GM19351 (cell line): ENCODE data around the gene PRPF6.

Experiments used
- ATAC-seq: cut with Tn5 transposase; IDR thresholded peaks from one replicate; pipeline ENCODE4 v1.9.1; 2021; ENCODE audit warnings: mild to moderate bottlenecking, moderate library complexity; ENCODE audit not compliant: unreplicated experiment

PRPF6 gene

DNA sequence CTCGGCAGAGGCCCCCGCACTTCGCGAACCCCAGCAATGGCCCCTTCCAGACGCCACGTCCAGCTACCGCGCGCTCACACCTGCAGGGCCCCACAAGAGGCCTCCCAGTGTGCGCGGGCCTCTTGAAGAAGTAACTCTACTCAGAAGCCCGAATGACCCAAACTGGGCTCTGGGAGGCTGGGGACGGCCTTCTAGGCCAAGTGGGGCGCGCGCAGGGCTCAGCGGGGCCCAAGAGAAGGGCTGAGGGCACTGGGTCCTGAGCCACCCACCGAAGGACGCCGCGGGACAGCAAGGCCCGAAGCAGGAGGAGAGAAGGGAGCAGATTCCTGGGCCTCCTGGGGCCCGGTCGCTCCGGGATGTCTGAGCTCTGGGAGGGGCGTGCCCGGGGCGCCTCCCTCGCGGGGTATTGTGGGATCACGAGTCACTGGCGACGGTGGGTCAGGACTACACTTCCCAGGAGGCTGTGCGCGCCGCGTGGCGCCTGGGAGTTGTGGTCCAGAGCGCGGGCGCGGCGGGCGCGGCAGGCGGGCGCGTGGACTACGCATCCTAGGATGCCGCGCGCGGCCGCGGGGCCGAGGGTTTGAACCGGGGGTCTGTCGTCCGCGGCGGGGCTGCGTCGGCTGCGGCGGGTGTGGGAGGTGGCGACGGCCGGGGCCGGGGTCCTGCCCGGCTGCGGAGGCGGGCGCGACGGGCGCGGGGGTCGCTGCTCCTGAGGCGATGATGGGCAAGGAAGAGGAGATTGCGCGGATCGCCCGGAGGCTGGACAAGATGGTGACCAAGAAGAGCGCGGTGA lies 81.9 kb downstream of the PRPF6 start, which contains the start of gene TCEA2:
Gene TCEA2 (plus strand): TSS at position 603 of the 793 bp plus-strand sequence. CDS start 115 bp downstream, at position 718.
- peak; percentile 76 for ATAC-seq

- ATAC-seq = no peak
Observed at GRCh38 chr20:64063389-64064144, 82.6 kb downstream of the PRPF6 start.

DNA sequence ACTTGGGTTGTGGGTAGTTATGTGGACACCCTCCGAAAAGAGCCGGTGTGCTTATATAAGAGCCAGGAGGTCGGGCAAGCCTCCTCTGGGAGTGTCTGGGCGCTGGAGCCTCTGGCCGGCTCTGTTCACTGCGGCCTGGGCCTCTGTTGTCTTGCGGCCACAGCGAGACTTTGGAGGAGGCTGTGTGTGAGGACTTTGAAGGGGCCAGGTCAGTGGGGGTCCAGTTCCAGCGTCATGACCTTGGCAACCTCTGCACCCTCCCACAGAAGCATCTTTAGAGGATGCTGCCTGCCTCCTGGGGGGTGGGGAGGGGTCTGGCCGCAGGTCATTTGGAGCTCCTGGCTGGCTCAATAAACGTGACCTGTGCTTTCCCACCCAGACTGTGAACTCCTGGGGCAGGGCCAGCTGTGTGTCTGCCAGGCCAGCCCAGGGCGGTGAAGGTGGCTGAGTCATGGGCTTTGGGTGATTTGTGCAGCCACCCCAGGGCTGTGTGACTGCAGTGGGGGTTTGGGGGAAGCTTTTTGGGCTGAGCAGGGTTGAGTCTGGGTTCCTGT lies 83.3 kb downstream of the PRPF6 start:
- no peak for ATAC-seq

DNA sequence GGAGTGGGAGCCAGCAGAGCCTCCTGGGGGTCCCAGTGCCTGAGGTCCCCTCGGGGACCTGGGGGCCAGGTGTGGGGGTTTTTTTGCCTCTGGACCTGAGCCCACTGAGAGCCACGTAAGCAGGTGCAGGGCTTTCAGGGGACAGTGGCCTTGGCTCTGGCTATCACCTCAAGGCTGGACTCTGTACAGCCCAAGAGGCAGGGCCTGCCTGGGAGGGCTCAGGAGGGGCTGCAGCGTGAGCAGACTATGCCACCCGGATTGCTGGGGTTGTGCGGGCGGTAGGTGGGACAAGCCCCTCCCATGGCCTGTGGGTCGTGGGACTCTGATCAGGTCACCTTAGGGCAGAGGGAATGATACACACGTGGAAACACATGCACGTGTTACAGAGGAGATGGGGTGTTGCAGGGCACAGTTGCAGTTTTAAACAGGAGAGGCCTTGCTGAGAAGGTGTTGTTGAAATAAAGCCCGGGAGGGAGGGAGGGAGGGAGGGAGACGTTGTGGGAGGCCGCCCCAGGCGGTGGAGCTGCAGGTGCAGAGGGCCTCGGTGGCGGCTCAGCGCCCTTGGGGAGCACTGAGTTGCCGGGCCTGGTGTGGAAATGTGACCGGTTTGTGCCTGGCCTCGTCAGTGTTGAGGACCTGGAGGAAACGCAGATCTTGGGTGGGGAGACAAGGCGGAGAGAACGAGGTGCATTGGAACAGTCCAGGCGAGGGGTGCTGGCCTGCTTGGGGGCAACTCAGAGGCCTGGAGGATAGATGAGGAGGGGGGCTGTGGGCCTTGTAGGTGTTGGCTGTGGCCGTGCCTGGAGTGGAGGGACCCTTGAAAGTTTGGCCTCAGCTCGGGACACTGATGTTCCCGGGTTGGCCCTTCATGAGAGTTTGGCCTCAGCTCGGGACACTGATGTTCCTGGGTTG lies 84.4 kb downstream of the PRPF6 start:
- ATAC-seq = no peak

GRCh38 chr20:64065974-64066343 lies 85.0 kb downstream of the PRPF6 start:
- peak; percentile 59 for ATAC-seq

- ATAC-seq = no peak
Observed at GRCh38 chr20:64067005-64067632, 86.2 kb downstream of the PRPF6 start.

DNA sequence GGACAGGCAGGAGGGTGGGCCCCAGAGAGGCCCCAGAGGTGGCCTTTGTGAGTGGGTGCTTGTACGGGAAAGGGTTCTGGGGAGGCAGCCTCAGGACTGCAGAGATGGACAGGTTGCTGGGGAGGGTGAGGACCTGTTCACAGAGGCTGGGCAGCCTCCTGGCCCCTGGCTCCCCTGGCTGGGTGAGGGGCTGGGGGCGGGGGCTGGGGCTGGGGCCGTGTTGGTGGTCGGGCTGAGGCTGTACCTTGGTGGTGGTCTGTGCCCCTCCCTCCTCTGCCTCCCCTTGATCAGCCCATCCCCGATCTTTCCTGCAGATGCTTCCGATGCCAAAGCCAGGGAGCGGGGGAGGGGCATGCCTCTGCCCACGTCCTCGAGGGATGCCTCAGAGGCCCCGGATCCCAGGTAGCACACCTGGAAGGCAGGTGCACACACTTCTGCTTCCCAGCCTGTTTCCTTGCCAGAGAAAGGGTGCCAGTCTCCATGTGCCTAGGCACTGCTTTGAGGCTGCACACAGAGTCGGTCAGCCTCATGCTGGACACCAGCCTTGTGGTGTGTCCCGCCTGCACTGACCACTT lies 86.9 kb downstream of the PRPF6 start:
- no peak for ATAC-seq

GRCh38 chr20:64068386-64069208 lies 87.7 kb downstream of the PRPF6 start:
- no peak for ATAC-seq

DNA sequence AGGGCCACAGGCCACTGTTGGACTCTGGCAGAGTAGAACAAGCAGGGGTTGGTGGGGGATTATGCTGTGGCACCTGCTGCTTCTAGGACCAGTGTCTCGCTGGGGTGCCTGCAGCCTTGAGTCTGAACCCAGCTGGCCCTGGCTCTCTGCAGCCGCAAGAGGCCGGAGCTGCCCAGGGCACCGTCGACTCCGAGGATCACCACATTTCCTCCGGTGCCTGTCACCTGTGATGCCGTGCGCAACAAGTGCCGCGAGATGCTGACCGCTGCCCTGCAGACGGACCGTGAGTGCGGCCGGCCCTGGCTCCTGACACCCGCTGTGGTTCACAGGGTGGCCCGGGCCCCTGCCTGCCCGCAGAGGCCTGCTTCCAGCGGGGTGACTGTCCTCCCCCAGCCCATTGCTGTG lies 88.3 kb downstream of the PRPF6 start:
- no peak for ATAC-seq

DNA sequence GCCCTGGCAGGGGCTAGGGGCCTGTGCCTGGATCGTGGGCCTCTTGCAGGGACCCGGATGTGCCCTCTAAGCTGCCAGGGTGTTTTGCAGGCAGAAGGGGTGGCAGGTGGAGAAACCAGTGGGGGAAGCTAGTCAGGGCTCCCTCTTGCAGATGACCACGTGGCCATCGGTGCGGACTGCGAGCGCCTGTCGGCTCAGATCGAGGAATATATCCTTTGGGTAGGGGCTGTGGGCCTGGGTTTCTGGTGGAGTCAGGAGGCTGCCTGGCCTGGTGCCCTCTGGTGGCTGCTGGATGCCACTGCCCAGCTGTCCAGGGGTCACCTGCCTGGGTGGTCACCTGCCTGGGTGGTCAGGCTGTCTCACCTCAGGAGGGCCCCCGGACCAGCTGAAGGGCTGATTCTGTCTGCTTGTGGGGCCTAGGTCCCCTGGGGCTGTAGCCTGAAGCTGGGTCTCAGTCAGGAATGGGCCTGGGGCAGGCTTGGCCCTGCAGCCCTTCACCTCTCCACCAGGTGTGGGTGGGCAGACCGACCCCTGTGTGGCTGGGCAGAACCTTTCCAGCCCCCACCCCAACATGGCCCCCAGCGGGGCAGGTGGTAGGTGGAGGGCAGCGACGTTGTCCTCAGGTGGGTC lies 88.8 kb downstream of the PRPF6 start:
- ATAC-seq = no peak

- ATAC-seq = no peak
Observed at GRCh38 chr20:64070244-64070993, 89.5 kb downstream of the PRPF6 start.

- no peak for ATAC-seq
Observed at GRCh38 chr20:64071341-64072332, 90.7 kb downstream of the PRPF6 start.

DNA sequence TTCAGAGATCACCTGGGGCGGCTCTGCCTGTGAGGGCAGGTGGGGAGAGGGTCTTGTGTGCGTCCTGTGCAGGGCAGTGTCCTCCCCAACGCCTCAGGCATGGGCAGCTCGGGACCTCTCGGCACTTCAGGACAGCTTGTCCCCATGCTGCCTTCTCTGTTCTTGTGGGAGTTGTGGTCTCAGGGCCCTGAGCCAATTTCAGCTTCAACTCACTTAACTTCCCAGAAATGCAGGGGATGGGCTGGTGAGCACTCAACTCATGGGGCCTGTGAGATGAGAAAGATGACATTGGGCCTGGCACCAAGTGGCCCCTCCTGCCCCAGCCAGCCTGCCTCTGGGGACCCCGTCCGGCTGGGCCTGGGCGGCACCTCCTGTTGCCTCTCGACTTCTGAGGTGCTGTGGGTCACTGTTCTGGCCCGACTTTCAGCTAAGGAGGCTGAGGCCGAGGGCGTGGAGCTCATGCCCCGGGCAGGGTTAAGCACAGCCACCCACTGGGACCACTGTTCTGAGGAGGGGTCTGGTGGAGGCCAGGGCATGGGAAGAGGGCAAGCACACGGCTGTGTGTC lies 91.6 kb downstream of the PRPF6 start:
- no peak for ATAC-seq

DNA sequence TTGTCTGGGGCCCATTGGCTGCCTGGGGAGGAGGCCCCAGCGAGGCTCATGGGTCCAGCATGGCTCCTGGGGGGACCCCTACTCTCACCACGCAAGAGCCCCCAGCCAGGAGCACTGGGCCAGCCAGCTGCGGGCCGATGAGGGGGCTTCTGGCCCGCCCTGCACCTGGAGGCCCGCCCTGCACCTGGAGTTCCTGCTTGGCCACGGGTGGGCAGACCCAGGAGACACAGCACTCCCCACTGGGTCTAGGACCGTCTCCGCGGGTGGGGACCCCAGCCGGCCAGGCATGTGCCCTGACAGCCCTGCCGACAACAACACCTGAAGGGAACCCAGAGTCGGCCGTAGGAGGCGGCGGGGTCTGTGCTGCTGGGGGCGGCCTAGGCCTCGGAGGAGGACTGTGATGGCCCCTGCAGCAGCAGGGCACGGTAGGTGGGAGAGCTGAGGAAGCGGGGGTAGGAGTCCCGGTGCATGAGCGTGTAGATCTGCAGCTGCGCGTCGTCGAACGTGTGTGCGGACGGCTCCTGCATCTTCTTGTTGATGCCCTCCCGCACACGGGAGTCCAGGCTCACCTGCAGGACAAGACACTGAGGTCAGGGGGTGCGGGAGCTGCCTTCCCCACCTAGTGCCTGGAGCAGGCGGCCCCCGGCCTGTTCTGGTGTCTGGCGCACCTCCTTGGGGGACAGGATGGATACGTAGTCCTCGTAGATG lies 92.7 kb downstream of the PRPF6 start:
- ATAC-seq = no peak

DNA sequence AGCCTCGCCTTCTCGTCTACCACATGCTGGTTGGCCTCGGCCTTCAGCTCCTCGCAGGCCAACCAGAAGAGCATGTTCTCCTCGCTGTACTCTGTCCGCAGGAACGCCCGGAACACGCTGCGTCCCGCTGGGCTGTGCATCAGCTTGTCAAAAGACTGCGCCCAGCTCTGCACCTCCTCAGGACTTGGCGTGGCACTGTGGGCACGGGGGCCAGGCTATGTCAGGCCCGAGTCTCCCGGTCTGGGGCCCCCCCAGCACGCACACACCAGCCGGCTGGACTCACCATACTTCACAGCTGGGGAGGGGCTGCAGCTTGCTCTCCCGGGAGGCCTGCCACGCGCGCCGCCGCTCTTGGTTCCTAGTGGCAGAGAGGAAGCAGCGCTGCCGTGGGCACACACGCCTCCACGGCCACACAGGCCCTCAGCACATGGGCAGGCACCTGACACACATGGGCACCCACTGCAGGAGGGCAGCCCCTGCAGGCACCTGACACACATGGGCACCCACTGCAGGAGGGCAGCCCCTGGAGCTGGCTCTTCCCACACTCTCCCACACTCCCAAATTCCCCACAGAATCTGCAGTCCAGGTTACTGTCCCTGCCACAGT lies 93.4 kb downstream of the PRPF6 start:
- no peak for ATAC-seq
